Hematopoietic multipotent progenitor cell treated with erythropoietin and hydrocortisone succinate and interleukin-3 and kit ligand, for 4 days (in vitro differentiated cells): ENCODE measurements around the gene ASTL.

ENCODE experiments used
- DNase-seq: peaks from one replicate; pipeline ENCODE4 v3.0.0-alpha.2; 2015

ASTL gene

GRCh38 chr2:96158554-96158940 is 20.2 kb upstream of the ASTL start:
- DNase-seq = no peak

GRCh38 chr2:96157649-96158553 is 19.6 kb upstream of the ASTL start:
- DNase-seq = peak; percentile 77

- no peak for DNase-seq
Observed at GRCh38 chr2:96156926-96157648, 18.8 kb upstream of the ASTL start.

- no peak for DNase-seq
Observed at GRCh38 chr2:96156011-96156820, 17.9 kb upstream of the ASTL start.

- DNase-seq = no peak
Observed at GRCh38 chr2:96154506-96155380, 16.4 kb upstream of the ASTL start.

GRCh38 chr2:96153991-96154431 is 15.7 kb upstream of the ASTL start:
- DNase-seq = peak; percentile 31

- no peak for DNase-seq
Observed at GRCh38 chr2:96153291-96153713, 15.0 kb upstream of the ASTL start.

GRCh38 chr2:96152304-96153161 is 14.2 kb upstream of the ASTL start:
- DNase-seq = no peak

GRCh38 chr2:96151595-96152303 is 13.4 kb upstream of the ASTL start:
- DNase-seq = no peak

GRCh38 chr2:96150791-96151594 is 12.7 kb upstream of the ASTL start:
- no peak for DNase-seq

- no peak for DNase-seq
Observed at GRCh38 chr2:96150007-96150640, 11.8 kb upstream of the ASTL start.

- DNase-seq = peak; percentile 85
Observed at GRCh38 chr2:96148410-96149217, 10.3 kb upstream of the ASTL start.

GRCh38 chr2:96147593-96148201 is 9.4 kb upstream of the ASTL start:
- DNase-seq = peak; percentile 39

GRCh38 chr2:96146881-96147592 is 8.7 kb upstream of the ASTL start:
- DNase-seq = peak; percentile 39

- DNase-seq = peak; percentile 65
Observed at GRCh38 chr2:96146153-96146880, 8.0 kb upstream of the ASTL start.

GRCh38 chr2:96145848-96146152 is 7.5 kb upstream of the ASTL start:
- DNase-seq = no peak
